Brain microvascular endothelial cell (primary cell): Measurements from ENCODE around the gene OR2V2.

Source experiments
- DNase-seq: peaks from one replicate; pipeline ENCODE4 v3.0.0-alpha.2; 2020
- H3K27ac ChIP-seq: fragments of 250-450 bp; sonication (Bioruptor Pico); 2 replicates; pipeline ENCODE4 v1.5.1; 2020; ENCODE audit warnings: mild to moderate bottlenecking, moderate library complexity
- H3K27me3 ChIP-seq: fragments of 250-450 bp; sonication (Bioruptor Pico); replicated peaks from 2 replicates; pipeline ENCODE4 v1.5.1; 2020; ENCODE audit warnings: mild to moderate bottlenecking
- H3K36me3 ChIP-seq: fragments of 250-450 bp; sonication (Bioruptor Pico); replicated peaks from 2 replicates; pipeline ENCODE4 v1.5.1; 2020; ENCODE audit warnings: mild to moderate bottlenecking
- H3K4me3 ChIP-seq: 2 replicates; pipeline ENCODE4 v1.5.1; 2011; ENCODE audit warnings: low read depth, mild to moderate bottlenecking, control low read depth, low read length, moderate library complexity
- in situ Hi-C: cut with HindIII; loops from 2 replicates; pipeline ENCODE4 v1.10.0; 2017; ENCODE audit warnings: low sequenced_read_pairs, low pct_ligation_motif_present
- TF ChIP-seq, protein P1 (sequence below): IDR thresholded peaks from 2 replicates; pipeline ENCODE4 v1.5.1; 2011; ENCODE audit warnings: low read depth, mild to moderate bottlenecking, moderate library complexity, low read length, control low read depth, inconsistent platforms; ENCODE audit errors: missing control alignments

Gene OR2V2

DNA sequence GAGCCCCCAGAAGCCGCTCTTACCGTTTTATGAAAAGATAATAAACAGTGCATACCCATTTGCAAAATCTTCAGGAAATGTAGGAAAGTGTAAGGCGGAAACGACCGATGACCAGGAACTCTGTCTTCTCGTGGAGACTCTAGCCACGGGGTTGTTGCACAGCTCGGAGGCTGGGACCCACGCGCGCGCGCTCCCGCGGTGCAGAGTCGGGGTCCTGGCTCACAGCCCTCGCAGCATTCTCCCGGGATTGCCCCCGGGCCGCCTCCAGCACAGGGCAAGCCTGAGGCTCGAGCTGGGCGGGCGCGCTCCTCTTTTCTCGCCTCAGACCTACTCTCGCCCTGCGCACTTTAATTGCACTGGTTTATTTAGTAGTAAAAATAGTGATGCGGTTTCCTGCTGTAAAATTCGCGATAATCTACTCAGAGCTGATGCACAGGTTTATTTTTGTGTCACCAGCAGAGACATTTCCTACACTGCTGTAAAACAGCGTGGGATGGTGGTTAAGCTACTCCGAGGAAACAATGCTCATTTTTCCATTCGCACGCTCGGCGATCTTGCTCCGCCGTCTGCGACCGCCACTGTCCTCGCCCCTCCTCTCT lies 42.1 kb downstream of the OR2V2 start:
- TF ChIP-seq, protein P1, sequence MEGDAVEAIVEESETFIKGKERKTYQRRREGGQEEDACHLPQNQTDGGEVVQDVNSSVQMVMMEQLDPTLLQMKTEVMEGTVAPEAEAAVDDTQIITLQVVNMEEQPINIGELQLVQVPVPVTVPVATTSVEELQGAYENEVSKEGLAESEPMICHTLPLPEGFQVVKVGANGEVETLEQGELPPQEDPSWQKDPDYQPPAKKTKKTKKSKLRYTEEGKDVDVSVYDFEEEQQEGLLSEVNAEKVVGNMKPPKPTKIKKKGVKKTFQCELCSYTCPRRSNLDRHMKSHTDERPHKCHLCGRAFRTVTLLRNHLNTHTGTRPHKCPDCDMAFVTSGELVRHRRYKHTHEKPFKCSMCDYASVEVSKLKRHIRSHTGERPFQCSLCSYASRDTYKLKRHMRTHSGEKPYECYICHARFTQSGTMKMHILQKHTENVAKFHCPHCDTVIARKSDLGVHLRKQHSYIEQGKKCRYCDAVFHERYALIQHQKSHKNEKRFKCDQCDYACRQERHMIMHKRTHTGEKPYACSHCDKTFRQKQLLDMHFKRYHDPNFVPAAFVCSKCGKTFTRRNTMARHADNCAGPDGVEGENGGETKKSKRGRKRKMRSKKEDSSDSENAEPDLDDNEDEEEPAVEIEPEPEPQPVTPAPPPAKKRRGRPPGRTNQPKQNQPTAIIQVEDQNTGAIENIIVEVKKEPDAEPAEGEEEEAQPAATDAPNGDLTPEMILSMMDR = no peak
- no peaks in the 10 kb centered on the region for H3K27me3 ChIP-seq
- H3K27ac ChIP-seq = no peak overlapping the region
- DNase-seq = no peak
- H3K36me3 ChIP-seq = no peaks in the 10 kb centered on the region
- H3K4me3 ChIP-seq = peak overlapping the region; percentile 86
- in situ Hi-C loops = no loop called here

DNA sequence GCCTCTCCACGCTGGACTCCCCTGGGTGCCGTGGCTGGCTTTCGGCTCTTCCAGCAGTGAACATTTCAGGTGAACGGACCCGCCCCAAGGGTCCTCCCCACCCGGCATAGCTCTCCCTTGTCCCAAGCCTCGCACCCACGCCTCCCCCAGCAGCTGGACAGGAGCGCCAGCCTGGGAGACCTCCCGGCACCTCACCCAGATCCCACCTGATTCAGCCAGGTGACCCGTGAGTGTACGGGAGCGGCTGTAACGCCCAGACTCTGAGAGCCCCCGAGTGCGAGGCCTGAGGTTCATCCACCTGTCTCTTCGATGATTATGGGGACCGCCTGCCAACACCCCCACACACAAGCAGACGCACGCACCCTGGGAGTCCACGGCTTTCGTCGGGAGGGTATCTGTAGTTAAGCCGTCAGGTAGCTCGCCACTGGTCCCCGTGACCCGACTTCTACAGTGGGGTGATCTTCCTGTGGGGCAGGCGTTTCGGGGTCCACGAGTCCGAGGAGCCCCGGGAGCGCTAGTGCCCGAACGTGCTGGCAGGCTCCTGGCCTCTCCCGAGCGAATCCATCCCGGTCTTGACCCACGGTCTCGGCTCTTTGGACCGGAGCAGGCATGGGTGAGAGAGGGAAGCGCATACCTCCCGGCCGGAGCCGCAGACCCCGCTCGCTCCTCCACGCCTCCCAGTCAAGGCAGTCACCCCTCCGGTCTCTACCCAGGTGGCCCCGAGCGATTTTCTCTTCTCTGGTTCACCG lies 42.8 kb downstream of the OR2V2 start:
- no peaks in the 10 kb centered on the region for H3K36me3 ChIP-seq
- DNase-seq = no peak
- no peak overlapping the region for H3K27ac ChIP-seq
- H3K27me3 ChIP-seq = no peaks in the 10 kb centered on the region
- in situ Hi-C loops = no loop called here
- TF ChIP-seq, protein P1 = no peak
- peak overlapping the region; percentile 86 for H3K4me3 ChIP-seq

DNA sequence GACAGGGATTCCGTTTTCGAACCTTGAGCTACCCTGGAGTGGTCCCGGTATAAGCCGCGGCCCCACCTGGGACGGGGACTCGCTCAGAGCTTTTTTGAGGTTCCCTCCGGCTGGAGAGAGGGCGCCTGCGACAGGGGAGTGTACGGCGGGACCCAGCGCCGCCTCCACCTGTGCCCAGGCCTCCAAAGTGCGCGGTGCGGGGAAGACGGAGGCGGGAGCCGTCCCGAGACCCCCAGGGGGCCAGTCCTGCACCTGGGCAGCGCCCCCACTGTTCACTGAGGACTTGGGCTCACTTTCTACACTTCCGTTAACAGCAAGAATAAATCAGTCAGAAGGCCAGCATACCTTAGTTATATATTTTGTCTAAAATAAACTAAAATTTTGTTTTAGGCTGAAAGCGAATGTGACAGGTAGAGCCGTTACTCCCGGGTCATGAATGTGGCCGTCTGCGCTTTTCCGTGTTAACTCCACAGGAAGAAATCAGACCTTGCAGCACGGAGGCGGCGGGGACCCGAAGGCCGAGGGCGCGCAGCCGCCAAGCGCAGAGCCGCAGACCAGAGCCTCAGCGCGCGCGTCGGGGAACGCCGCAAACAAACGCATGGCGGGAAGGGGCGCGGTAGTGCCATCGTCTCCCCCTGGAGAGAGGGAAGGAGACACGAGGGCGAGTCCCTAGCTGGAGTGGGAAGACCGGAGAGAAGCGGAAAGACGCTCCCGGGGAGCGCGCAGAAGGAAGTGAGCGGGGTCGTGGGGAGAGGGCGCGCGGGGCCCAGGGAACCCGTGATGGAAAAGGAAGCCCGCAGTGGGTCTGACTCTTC lies 43.5 kb downstream of the OR2V2 start:
- Histone ChIP-seq H3K27ac (no peak overlapping the region), H3K27me3 (no peaks in the 10 kb centered on the region), H3K4me3 (peak overlapping the region; percentile 86), H3K36me3 (no peaks in the 10 kb centered on the region)
- TF ChIP-seq, protein P1 = peak; percentile 37
- in situ Hi-C loops = no loop called here
- no peak for DNase-seq

DNA sequence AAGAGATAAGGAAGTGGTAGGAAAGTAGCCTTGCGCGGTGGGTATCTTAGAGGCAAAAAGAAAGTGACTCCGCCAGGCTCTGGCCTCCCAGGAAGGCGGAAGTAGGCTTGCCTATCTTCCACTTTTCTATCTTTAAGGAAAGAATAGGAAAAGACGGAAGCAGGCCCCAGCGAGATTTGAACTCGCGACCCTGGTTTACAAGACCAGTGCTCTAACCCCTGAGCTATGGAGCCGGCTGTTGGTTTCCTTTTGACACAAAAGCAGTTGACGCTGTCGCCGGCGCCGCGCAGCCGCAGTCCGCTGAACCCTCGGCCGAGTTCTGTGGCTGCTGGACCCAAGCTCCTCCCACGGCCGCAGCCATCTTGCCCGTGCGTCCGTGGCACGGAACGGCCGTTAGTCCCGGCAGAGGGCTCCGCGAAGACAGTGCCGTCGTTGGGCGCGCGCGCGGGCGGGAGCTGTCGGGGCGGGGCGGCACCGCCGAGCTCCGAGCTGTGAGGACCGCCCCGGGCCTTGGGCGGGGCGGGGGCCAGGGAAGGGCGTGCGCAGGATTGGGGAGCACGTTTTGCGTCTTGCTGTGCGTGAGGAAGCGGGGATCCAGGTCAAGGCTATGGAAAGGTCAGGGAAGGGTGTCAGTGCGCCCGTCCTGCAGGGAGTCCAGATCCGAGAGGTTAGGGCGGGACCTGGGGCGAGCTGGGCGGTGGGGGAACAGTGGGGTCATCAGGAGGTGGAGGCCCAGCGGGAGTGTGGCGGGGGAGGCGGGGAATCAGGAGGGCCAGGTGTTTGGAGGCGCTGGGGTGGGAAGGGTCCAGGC lies 44.3 kb downstream of the OR2V2 start:
- DNase-seq = peak; percentile 91
- Histone ChIP-seq H3K4me3 (peak overlapping the region; percentile 86), H3K36me3 (no peaks in the 10 kb centered on the region), H3K27me3 (no peaks in the 10 kb centered on the region), H3K27ac (peak overlapping the region; percentile 70)
- in situ Hi-C loops = no loop called here
- TF ChIP-seq, protein P1 = no peak

DNA sequence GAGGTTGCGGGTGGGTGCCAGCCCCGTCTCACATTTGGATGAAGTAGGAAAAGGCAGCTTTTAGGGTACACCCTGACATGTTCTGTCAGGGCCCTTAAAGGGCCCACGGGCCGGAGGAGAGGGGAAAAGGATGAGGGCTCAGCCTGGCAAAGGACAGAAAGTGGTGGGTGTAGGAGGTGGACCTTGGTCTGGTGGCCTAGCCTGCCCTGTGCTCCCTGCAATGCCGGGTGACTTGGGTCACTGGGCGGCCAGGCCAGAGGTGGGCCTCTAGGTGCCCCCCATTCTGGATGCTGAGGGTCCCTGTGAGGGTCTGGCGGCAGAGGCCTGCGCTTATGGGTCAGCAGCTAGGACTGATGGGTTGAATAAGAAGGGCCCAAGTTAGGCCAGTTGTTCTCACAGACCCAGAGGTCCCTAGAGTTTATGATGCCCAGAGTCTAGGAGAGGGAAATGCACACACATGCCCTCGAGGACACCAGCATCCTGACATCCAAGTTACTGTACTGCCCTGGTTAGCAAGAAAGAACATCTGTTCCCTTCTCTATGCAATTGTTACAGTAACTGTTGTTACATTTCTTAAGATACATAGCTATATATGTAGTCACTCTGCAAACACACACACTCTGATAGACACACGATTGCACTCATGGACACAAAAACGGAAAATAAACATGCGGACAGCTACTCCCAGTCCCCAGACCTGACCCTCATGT lies 45.1 kb downstream of the OR2V2 start:
- H3K4me3 ChIP-seq = peak overlapping the region; percentile 86
- no peak overlapping the region for H3K27ac ChIP-seq
- in situ Hi-C loops = no loop called here
- no peaks in the 10 kb centered on the region for H3K27me3 ChIP-seq
- no peaks in the 10 kb centered on the region for H3K36me3 ChIP-seq
- DNase-seq = no peak
- TF ChIP-seq, protein P1 = no peak
